Endodermal cell (in vitro differentiated cells): Measurements from ENCODE around the gene TPRN. TPM values are rescaled to one million over a fixed set of nuclear protein-coding genes. Genes with fewer than 3 reads are reported as not detected.

Experiments used
- DNase-seq: peaks from one replicate; pipeline ENCODE4 v3.0.0-alpha.2; 2017
- H3K27ac ChIP-seq: 2 replicates; pipeline ENCODE4 v1.5.1; 2013; ENCODE audit warnings: mild to moderate bottlenecking, low read depth, low read length, moderate library complexity
- H3K27me3 ChIP-seq: 2 replicates; pipeline ENCODE4 v1.6.1; 2013; ENCODE audit warnings: mild to moderate bottlenecking, low read length, moderate library complexity; ENCODE audit not compliant: insufficient read depth, control insufficient read depth, poor library complexity, severe bottlenecking
- H3K36me3 ChIP-seq: 2 replicates; pipeline ENCODE4 v1.7.0; 2013; ENCODE audit warnings: mild to moderate bottlenecking, low read length, moderate library complexity; ENCODE audit not compliant: control insufficient read depth, insufficient read depth
- H3K4me1 ChIP-seq: one replicate; pipeline ENCODE4 v1.7.0; 2013; ENCODE audit warnings: low read length; ENCODE audit not compliant: control insufficient read depth, insufficient read depth
- H3K4me3 ChIP-seq: 2 replicates; pipeline ENCODE4 v1.5.1; 2013; ENCODE audit warnings: mild to moderate bottlenecking, low read length, moderate library complexity
- H3K9ac ChIP-seq: 2 replicates; pipeline ENCODE4 v1.6.1; 2013; ENCODE audit warnings: mild to moderate bottlenecking, low read length, moderate library complexity; ENCODE audit not compliant: poor library complexity, severe bottlenecking; ENCODE audit errors: extremely low read depth
- H3K9me3 ChIP-seq: 2 replicates; pipeline ENCODE4 v1.6.1; 2013; ENCODE audit warnings: mild to moderate bottlenecking, low read length, moderate library complexity; ENCODE audit not compliant: control insufficient read depth
- H3K27ac Mint-ChIP-seq: 2 replicates; pipeline ENCODE4 v1.8.0; 2020; ENCODE audit warnings: mixed read lengths
- H3K27me3 Mint-ChIP-seq: 2 replicates; pipeline ENCODE4 v1.8.0; 2021; ENCODE audit warnings: mild to moderate bottlenecking, mixed read lengths; ENCODE audit not compliant: insufficient read depth
- H3K36me3 Mint-ChIP-seq: 2 replicates; pipeline ENCODE4 v1.8.0; 2020; ENCODE audit warnings: low read depth, mixed read lengths
- H3K4me1 Mint-ChIP-seq: 2 replicates; pipeline ENCODE4 v1.8.0; 2020; ENCODE audit warnings: mixed read lengths
- H3K4me3 Mint-ChIP-seq: 2 replicates; pipeline ENCODE4 v1.8.0; 2020; ENCODE audit warnings: mild to moderate bottlenecking, moderate library complexity, mixed read lengths
- H3K9me3 Mint-ChIP-seq: 2 replicates; pipeline ENCODE4 v1.8.0; 2020; ENCODE audit warnings: mild to moderate bottlenecking, mixed read lengths
- WGBS, 2 experiments: methylation state at CpG; one replicate each; pipeline versions ENCODE4 v1.1.5 to v1.1.7; 2013; ENCODE audit warnings: missing lambda C conversion rate in 2 of 2, mixed read lengths in 1 of 2; ENCODE audit not compliant: insufficient coverage in 1 of 2, insufficient read length in 1 of 2; 5-methylcytosine and 5-hydroxymethylcytosine counted together
- long read RNA-seq, 4 experiments: library from polyadenylated mRNA in 2 of 4; library from RNA in 1 of 4; library from capped mRNA in 1 of 4; stranded (forward) in 3 of 4; unstranded in 1 of 4; transcript quantifications; one replicate each; pipeline ENCODE4 v2.0.0, GENCODE V29; 2020 to 2021; ENCODE audit warnings: inconsistent platforms in 1 of 4
- polyA plus RNA-seq, 2 experiments: library from polyadenylated mRNA; stranded (reverse); fragments of 50-300 nt; gene quantifications; one replicate each; pipeline ENCODE4 v1.2.3, GENCODE V29; 2013
- total RNA-seq, 2 donors: library from RNA; stranded (reverse); fragmentation: NEBNext Ultra II Directional in 1 of 2; extraction: Animal tissue kit (Norgen Biotek cat#: 25700) in 1 of 2; gene quantifications; 2 replicates in 1 of 2; 3 replicates in 1 of 2; pipeline ENCODE4 v1.2.1, GENCODE V29; 2021
- TF ChIP-seq, protein P1 (sequence below): fragments of 200-600 bp; sonication (generic); conservative IDR thresholded peaks from 2 replicates; pipeline ENCODE4 v1.5.0; 2021; ENCODE audit warnings: antibody characterized with exemption, mild to moderate bottlenecking

The TPRN gene, protein sequence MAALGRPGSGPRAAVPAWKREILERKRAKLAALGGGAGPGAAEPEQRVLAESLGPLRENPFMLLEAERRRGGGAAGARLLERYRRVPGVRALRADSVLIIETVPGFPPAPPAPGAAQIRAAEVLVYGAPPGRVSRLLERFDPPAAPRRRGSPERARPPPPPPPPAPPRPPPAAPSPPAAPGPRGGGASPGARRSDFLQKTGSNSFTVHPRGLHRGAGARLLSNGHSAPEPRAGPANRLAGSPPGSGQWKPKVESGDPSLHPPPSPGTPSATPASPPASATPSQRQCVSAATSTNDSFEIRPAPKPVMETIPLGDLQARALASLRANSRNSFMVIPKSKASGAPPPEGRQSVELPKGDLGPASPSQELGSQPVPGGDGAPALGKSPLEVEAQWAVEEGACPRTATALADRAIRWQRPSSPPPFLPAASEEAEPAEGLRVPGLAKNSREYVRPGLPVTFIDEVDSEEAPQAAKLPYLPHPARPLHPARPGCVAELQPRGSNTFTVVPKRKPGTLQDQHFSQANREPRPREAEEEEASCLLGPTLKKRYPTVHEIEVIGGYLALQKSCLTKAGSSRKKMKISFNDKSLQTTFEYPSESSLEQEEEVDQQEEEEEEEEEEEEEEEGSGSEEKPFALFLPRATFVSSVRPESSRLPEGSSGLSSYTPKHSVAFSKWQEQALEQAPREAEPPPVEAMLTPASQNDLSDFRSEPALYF
- total RNA-seq: 10 to 100 TPM; 19.0 to 23.9 TPM
- 12.1 TPM for polyA plus RNA-seq (2013, experiment 1 of 2)
- polyA plus RNA-seq (2013, experiment 2 of 2): 11.0 TPM
- long read RNA-seq, experiment 1, partial matches to known transcripts: 1 of 6 reads
- long read RNA-seq, experiment 1, other reads (novel, unspliced or antisense): 0 of 6 reads
- long read RNA-seq, experiment 2, transcript TPRN-202 (4 exons, 2,661 nt): major isoform, 18 of 24 reads
- long read RNA-seq, experiment 2, partial matches to known transcripts: 0 of 24 reads
- long read RNA-seq, experiment 2, other reads (novel, unspliced or antisense): 4 of 24 reads
- long read RNA-seq, experiment 3, partial matches to known transcripts: 0 of 6 reads
- long read RNA-seq, experiment 3, other reads (novel, unspliced or antisense): 0 of 6 reads
- long read RNA-seq, experiment 4, partial matches to known transcripts: 0 of 1 reads
- long read RNA-seq, experiment 4, other reads (novel, unspliced or antisense): 0 of 1 reads

DNA sequence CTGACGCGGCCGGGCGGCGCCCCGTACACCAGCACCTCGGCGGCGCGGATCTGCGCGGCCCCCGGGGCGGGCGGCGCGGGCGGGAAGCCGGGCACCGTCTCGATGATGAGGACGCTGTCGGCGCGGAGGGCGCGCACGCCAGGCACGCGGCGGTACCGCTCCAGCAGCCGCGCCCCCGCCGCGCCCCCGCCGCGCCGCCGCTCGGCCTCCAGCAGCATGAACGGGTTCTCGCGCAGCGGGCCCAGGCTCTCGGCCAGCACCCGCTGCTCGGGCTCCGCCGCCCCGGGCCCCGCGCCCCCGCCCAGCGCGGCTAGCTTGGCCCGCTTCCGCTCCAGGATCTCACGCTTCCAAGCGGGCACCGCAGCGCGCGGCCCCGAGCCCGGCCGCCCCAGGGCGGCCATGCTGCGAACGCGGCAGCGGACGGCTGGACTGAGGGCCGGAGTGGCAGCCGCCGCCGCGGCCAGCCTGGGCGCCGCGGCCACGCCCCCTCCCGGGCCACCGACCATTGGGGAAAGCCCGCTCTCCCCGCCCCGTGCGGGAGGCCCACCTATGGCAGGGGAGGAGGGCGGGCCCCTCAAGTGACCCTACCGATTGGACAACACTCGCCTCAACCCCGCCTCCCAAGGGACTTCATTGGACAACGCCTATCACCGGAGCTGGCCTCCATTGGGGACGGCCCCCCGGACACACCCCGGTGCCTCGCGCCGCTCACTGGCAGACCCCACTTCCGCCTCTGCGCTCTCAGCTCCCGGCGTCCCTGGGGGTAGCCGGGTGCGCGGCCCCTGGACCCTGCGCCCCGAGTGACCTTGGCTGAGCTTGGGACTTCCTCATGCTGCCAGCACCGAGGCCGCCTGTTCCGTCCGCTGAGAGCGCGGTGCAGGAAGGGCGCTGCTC lies at the start of gene TPRN:
TPRN (minus strand) TSS at position 431 of the 894 bp plus-strand sequence; CDS start at position 401, 30 bp downstream.
- Histone ChIP-seq H3K9me3 (no peaks in the 10 kb centered on the region), H3K27me3 (no peaks in the 10 kb centered on the region), H3K36me3 (no peaks in the 10 kb centered on the region), H3K4me1 (peaks cover 30% of the 10 kb centered on the region), H3K27ac (no peak within 1 kb of the TSS), H3K4me3 (peak within 1 kb of the TSS; percentile 83), H3K9ac (no peak within 1 kb of the TSS)
- H3K4me1 Mint-ChIP-seq: peaks cover 27% of the 10 kb centered on the region
- TF ChIP-seq, protein P1, sequence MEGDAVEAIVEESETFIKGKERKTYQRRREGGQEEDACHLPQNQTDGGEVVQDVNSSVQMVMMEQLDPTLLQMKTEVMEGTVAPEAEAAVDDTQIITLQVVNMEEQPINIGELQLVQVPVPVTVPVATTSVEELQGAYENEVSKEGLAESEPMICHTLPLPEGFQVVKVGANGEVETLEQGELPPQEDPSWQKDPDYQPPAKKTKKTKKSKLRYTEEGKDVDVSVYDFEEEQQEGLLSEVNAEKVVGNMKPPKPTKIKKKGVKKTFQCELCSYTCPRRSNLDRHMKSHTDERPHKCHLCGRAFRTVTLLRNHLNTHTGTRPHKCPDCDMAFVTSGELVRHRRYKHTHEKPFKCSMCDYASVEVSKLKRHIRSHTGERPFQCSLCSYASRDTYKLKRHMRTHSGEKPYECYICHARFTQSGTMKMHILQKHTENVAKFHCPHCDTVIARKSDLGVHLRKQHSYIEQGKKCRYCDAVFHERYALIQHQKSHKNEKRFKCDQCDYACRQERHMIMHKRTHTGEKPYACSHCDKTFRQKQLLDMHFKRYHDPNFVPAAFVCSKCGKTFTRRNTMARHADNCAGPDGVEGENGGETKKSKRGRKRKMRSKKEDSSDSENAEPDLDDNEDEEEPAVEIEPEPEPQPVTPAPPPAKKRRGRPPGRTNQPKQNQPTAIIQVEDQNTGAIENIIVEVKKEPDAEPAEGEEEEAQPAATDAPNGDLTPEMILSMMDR: no peak
- peak; percentile 99 for DNase-seq
- H3K27me3 Mint-ChIP-seq: no peaks in the 10 kb centered on the region
- peak within 1 kb of the TSS; percentile 86 for H3K27ac Mint-ChIP-seq
- no peaks in the 10 kb centered on the region for H3K36me3 Mint-ChIP-seq
- H3K9me3 Mint-ChIP-seq: no peaks in the 10 kb centered on the region
- WGBS, 2 experiments: 0% methylated on average over 36 to 118 of the region's 118 CpGs
- peak within 1 kb of the TSS; percentile 71 for H3K4me3 Mint-ChIP-seq

DNA sequence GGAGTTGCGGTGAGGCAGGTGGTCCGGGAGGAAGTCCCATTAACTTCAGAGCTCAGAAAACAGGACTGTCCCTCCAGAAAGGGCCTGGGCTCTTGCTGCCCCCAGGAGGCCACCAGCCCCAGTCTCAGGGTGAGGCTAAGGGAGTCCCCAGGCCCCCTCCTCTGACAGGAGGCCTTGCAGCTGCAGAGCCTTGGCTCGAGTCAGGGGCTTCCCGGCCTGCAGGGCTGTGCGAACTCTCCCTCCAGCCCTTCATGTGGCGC lies 47.3 kb upstream of the TPRN start:
- H3K27me3 Mint-ChIP-seq: peaks cover 4% of the 10 kb centered on the region

More for the DNA sequence above, 47.3 kb upstream of the TPRN start:
- Mint-ChIP-seq H3K9me3 (no peaks in the 10 kb centered on the region), H3K27ac (no peak overlapping the region), H3K4me1 (peaks cover 38% of the 10 kb centered on the region), H3K36me3 (peaks cover 10% of the 10 kb centered on the region), H3K4me3 (no peak overlapping the region)
- no peak overlapping the region for H3K9ac ChIP-seq
- WGBS, 2 experiments: 92 to 93% methylated on average over 2 to 6 of the region's 6 CpGs
- no peaks in the 10 kb centered on the region for H3K27me3 ChIP-seq
- H3K4me3 ChIP-seq: no peak overlapping the region
- no peak overlapping the region for H3K27ac ChIP-seq
- TF ChIP-seq, protein P1: no peak
- H3K9me3 ChIP-seq: no peaks in the 10 kb centered on the region
- H3K4me1 ChIP-seq: peaks cover 16% of the 10 kb centered on the region
- DNase-seq: no peak
- H3K36me3 ChIP-seq: peaks cover 12% of the 10 kb centered on the region
